H9 (cell line): ENCODE data around the gene APOH. TPM values are rescaled to one million over a fixed set of nuclear protein-coding genes. Genes with fewer than 3 reads are reported as not detected.

Experiments
- DNase-seq: peaks from one replicate; pipeline ENCODE4 v3.0.0-alpha.2; 2017
- H2AFZ ChIP-seq: one replicate; pipeline ENCODE4 v1.6.1; 2013; ENCODE audit warnings: mild to moderate bottlenecking, low read length, control low read depth, moderate library complexity
- H2AK5ac ChIP-seq: 2 replicates; pipeline ENCODE4 v1.6.1; 2013; ENCODE audit warnings: low read length, control low read depth, mixed read lengths; ENCODE audit not compliant: insufficient read length
- H2BK120ac ChIP-seq: one replicate; pipeline ENCODE4 v1.6.1; 2013; ENCODE audit warnings: low read depth, mild to moderate bottlenecking, low read length, control low read depth, inconsistent platforms; ENCODE audit not compliant: poor library complexity, severe bottlenecking
- H2BK12ac ChIP-seq: 2 replicates; pipeline ENCODE4 v1.6.1; 2013; ENCODE audit warnings: low read length, control low read depth, mixed read lengths, low read depth; ENCODE audit not compliant: insufficient read length
- H2BK15ac ChIP-seq: 2 replicates; pipeline ENCODE4 v1.6.1; 2013; ENCODE audit warnings: low read depth, low read length, control low read depth
- H2BK20ac ChIP-seq: one replicate; pipeline ENCODE4 v1.6.1; 2013; ENCODE audit warnings: low read depth, mild to moderate bottlenecking, low read length, control low read depth, inconsistent platforms; ENCODE audit not compliant: poor library complexity, severe bottlenecking
- H2BK5ac ChIP-seq: 2 replicates; pipeline ENCODE4 v1.6.1; 2013; ENCODE audit warnings: low read length, control low read depth, mixed read lengths; ENCODE audit not compliant: insufficient read length
- H3K14ac ChIP-seq: 2 replicates; pipeline ENCODE4 v1.6.1; 2013; ENCODE audit warnings: low read length, control low read depth; ENCODE audit not compliant: insufficient read depth
- H3K18ac ChIP-seq: 2 replicates; pipeline ENCODE4 v1.6.1; 2013; ENCODE audit warnings: low read depth, mild to moderate bottlenecking, mixed read lengths, low read length, control low read depth; ENCODE audit not compliant: insufficient read length
- H3K23ac ChIP-seq: 2 replicates; pipeline ENCODE4 v1.6.1; 2013; ENCODE audit warnings: low read length, control low read depth, mixed read lengths, low read depth; ENCODE audit not compliant: insufficient read length
- H3K23me2 ChIP-seq: 2 replicates; pipeline ENCODE4 v1.6.1; 2013; ENCODE audit warnings: low read depth, mild to moderate bottlenecking, mixed read lengths, low read length, control low read depth; ENCODE audit not compliant: insufficient read length, poor library complexity, severe bottlenecking
- H3K27ac ChIP-seq: 2 replicates; pipeline ENCODE4 v1.5.1; 2013; ENCODE audit warnings: low read length, control low read depth, mixed read lengths, low read depth; ENCODE audit not compliant: insufficient read length
- H3K27me3 ChIP-seq: 2 replicates; pipeline ENCODE4 v1.6.1; 2013; ENCODE audit warnings: low read length, control low read depth, inconsistent platforms; ENCODE audit not compliant: insufficient read depth
- H3K4ac ChIP-seq: 2 replicates; pipeline ENCODE4 v1.6.1; 2013; ENCODE audit warnings: low read depth, mild to moderate bottlenecking, control low read depth, inconsistent platforms, low read length, moderate library complexity
- H3K4me1 ChIP-seq: 2 replicates; pipeline ENCODE4 v1.6.1; 2013; ENCODE audit warnings: low read length, control low read depth, inconsistent platforms; ENCODE audit not compliant: insufficient read depth
- H3K4me2 ChIP-seq: 2 replicates; pipeline ENCODE4 v1.6.1; 2013; ENCODE audit warnings: low read length, control low read depth, mixed read lengths; ENCODE audit not compliant: insufficient read length, insufficient read depth
- H3K56ac ChIP-seq: 2 replicates; pipeline ENCODE4 v1.6.1; 2013; ENCODE audit warnings: low read depth, mild to moderate bottlenecking, mixed read lengths, low read length, control low read depth; ENCODE audit not compliant: insufficient read length
- H3K79me1 ChIP-seq: 2 replicates; pipeline ENCODE4 v1.6.1; 2013; ENCODE audit warnings: low read depth, mild to moderate bottlenecking, moderate library complexity, low read length, control low read depth, inconsistent platforms; ENCODE audit not compliant: insufficient read depth, poor library complexity, severe bottlenecking
- H3K79me2 ChIP-seq: 2 replicates; pipeline ENCODE4 v1.6.1; 2013; ENCODE audit warnings: low read length, control low read depth, inconsistent platforms; ENCODE audit not compliant: insufficient read depth
- H3K9ac ChIP-seq: 2 replicates; pipeline ENCODE4 v1.6.1; 2013; ENCODE audit warnings: low read length, control low read depth, mixed read lengths; ENCODE audit not compliant: insufficient read length; ENCODE audit errors: extremely low read depth
- H3K9me3 ChIP-seq: one replicate; pipeline ENCODE4 v1.6.1; 2013; ENCODE audit warnings: low read depth, low read length, inconsistent platforms; ENCODE audit not compliant: control insufficient read depth
- H3T11ph ChIP-seq: one replicate; pipeline ENCODE4 v1.6.1; 2013; ENCODE audit warnings: mild to moderate bottlenecking, low read length, control low read depth, inconsistent platforms
- H4K20me1 ChIP-seq: one replicate; pipeline ENCODE4 v1.6.1; 2013; ENCODE audit not compliant: control insufficient read depth, insufficient read length, insufficient read depth
- H4K5ac ChIP-seq: 2 replicates; pipeline ENCODE4 v1.6.1; 2013; ENCODE audit warnings: low read depth, mild to moderate bottlenecking, mixed read lengths, low read length, control low read depth; ENCODE audit not compliant: insufficient read length
- H4K8ac ChIP-seq: replicated peaks from 2 replicates; pipeline ENCODE4 v1.6.1; 2013; ENCODE audit warnings: low read length, control low read depth, mixed read lengths, low read depth; ENCODE audit not compliant: insufficient read length
- H4K91ac ChIP-seq: 2 replicates; pipeline ENCODE4 v1.6.1; 2013; ENCODE audit warnings: low read depth, mild to moderate bottlenecking, moderate library complexity, mixed read lengths, low read length, control low read depth; ENCODE audit not compliant: insufficient read length
- H3K27ac Mint-ChIP-seq, 3 experiments: 2 replicates in 2 of 3; 3 replicates in 1 of 3; pipeline ENCODE4 v1.8.0; 2020 to 2021; ENCODE audit warnings: mixed read lengths in 3 of 3, mild to moderate bottlenecking in 1 of 3, moderate library complexity in 1 of 3
- H3K27me3 Mint-ChIP-seq: 2 replicates; pipeline ENCODE4 v1.8.0; 2021; ENCODE audit warnings: low read depth, mild to moderate bottlenecking, moderate library complexity, mixed read lengths
- H3K36me3 Mint-ChIP-seq, 3 experiments: 2 replicates in 2 of 3; 3 replicates in 1 of 3; pipeline ENCODE4 v1.8.0; 2020 to 2021; ENCODE audit warnings: low read depth in 3 of 3, mixed read lengths in 3 of 3; ENCODE audit not compliant: insufficient read depth in 1 of 3
- H3K4me1 Mint-ChIP-seq, 2 experiments: 2 replicates each; pipeline ENCODE4 v1.8.0; 2020; ENCODE audit warnings: mixed read lengths in 2 of 2
- H3K4me3 Mint-ChIP-seq, 2 experiments: 2 replicates in 1 of 2; 3 replicates in 1 of 2; pipeline ENCODE4 v1.8.0; 2020 to 2021; ENCODE audit warnings: mild to moderate bottlenecking in 2 of 2, mixed read lengths in 2 of 2, moderate library complexity in 1 of 2
- H3K9me3 Mint-ChIP-seq, 2 experiments: 2 replicates in 1 of 2; 3 replicates in 1 of 2; pipeline ENCODE4 v1.8.0; 2020; ENCODE audit warnings: mild to moderate bottlenecking in 2 of 2, mixed read lengths in 2 of 2, moderate library complexity in 1 of 2
- WGBS: extraction: QIAGEN DNeasy Blood & Tissue Kit; methylation state at CpG from one replicate; pipeline ENCODE4 v1.1.7; 2013; ENCODE audit warnings: missing lambda C conversion rate, low lambda C conversion rate, mixed read lengths; ENCODE audit not compliant: insufficient read length; ENCODE audit errors: extremely low coverage; 5-methylcytosine and 5-hydroxymethylcytosine counted together
- total RNA-seq: library from RNA; stranded (reverse); gene quantifications from 2 replicates; pipeline ENCODE4 v1.2.1, GENCODE V29; 2021
- TF ChIP-seq, protein P1 (sequence below): fragments of 200-600 bp; sonication (generic); conservative IDR thresholded peaks from 3 replicates; pipeline ENCODE4 v1.8.0; 2021; ENCODE audit warnings: antibody characterized with exemption, mild to moderate bottlenecking

APOH gene
- total RNA-seq, 1 experiment from 2014 or later, result not detected

- no peaks in the 10 kb centered on the region for H3K79me2 ChIP-seq
Measured at GRCh38 chr17:66264696-66265095, 35.5 kb upstream of the APOH start.

More at GRCh38 chr17:66264696-66265095, 35.5 kb upstream of the APOH start:
- WGBS, result no CpG with 5 or more reads among the region's 5 CpGs
- H3K27me3 Mint-ChIP-seq, result peaks cover 2% of the 10 kb centered on the region; the same call in 1 of the 2 replicates
- H3K9ac ChIP-seq, result no peak overlapping the region
- no peak overlapping the region for H3K18ac ChIP-seq
- no peak overlapping the region for H2AFZ ChIP-seq
- H3K4me1 ChIP-seq, result no peaks in the 10 kb centered on the region
- no peak overlapping the region for H3K56ac ChIP-seq
- no peak overlapping the region for H2BK5ac ChIP-seq
- H2BK15ac ChIP-seq, result no peak overlapping the region
- no peak overlapping the region for H4K5ac ChIP-seq
- H3K4me2 ChIP-seq, result no peak overlapping the region
- H3K23ac ChIP-seq, result no peak overlapping the region
- H2BK120ac ChIP-seq, result no peak overlapping the region
- no peak overlapping the region for H4K8ac ChIP-seq
- no peaks in the 10 kb centered on the region for H4K20me1 ChIP-seq
- no peak overlapping the region for H3K27ac Mint-ChIP-seq
- no peak for DNase-seq
- H3K4ac ChIP-seq, result no peak overlapping the region
- H3K14ac ChIP-seq, result no peak overlapping the region
- no peaks in the 10 kb centered on the region for H3K79me1 ChIP-seq
- H3K9me3 Mint-ChIP-seq, result peaks cover 8 to 11% of the 10 kb centered on the region in 2 experiments
- H4K91ac ChIP-seq, result no peak overlapping the region
- peaks cover 0 to 4% (median 3%) of the 10 kb centered on the region in 3 experiments; a peak in 4 of 7 replicates for H3K36me3 Mint-ChIP-seq
- no peaks in the 10 kb centered on the region for H3K27me3 ChIP-seq
- no peaks in the 10 kb centered on the region for H3K23me2 ChIP-seq
- no peak overlapping the region for H3K27ac ChIP-seq
- H2BK20ac ChIP-seq, result no peak overlapping the region
- H3T11ph ChIP-seq, result no peak overlapping the region
- H2AK5ac ChIP-seq, result no peak overlapping the region
- TF ChIP-seq, protein P1, sequence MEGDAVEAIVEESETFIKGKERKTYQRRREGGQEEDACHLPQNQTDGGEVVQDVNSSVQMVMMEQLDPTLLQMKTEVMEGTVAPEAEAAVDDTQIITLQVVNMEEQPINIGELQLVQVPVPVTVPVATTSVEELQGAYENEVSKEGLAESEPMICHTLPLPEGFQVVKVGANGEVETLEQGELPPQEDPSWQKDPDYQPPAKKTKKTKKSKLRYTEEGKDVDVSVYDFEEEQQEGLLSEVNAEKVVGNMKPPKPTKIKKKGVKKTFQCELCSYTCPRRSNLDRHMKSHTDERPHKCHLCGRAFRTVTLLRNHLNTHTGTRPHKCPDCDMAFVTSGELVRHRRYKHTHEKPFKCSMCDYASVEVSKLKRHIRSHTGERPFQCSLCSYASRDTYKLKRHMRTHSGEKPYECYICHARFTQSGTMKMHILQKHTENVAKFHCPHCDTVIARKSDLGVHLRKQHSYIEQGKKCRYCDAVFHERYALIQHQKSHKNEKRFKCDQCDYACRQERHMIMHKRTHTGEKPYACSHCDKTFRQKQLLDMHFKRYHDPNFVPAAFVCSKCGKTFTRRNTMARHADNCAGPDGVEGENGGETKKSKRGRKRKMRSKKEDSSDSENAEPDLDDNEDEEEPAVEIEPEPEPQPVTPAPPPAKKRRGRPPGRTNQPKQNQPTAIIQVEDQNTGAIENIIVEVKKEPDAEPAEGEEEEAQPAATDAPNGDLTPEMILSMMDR, result no peak
- H3K4me3 Mint-ChIP-seq, result no peak overlapping the region
- H3K4me1 Mint-ChIP-seq, result 0 out of 4 replicates have a peak, but pooled peaks cover 0 to 4% of the 10 kb centered on the region in 2 experiments
- no peaks in the 10 kb centered on the region for H3K9me3 ChIP-seq
- H2BK12ac ChIP-seq, result no peak overlapping the region
